HG03457 (cell line): ENCODE data around the gene AVP.
"Not testable (repeated sequence)": the region's sequence is repeated elsewhere in the genome, so short reads cannot be mapped to it uniquely, and the experiment has no call there.

Source experiments
- ATAC-seq: cut with Tn5 transposase; IDR thresholded peaks from one replicate; pipeline ENCODE4 v1.9.1; 2021; ENCODE audit warnings: moderate number of reproducible peaks; ENCODE audit not compliant: unreplicated experiment

AVP gene

GRCh38 chr20:3084283-3084985 lies at the start of gene AVP:
Gene AVP, minus strand, starts transcription at chr20:3084724. Its CDS starts 50 bp downstream, at chr20:3084674.
- no peak for ATAC-seq

- no peak for ATAC-seq
These were observed 49.6 kb upstream of the AVP start for GRCh38 chr20:3134151-3134550.

DNA sequence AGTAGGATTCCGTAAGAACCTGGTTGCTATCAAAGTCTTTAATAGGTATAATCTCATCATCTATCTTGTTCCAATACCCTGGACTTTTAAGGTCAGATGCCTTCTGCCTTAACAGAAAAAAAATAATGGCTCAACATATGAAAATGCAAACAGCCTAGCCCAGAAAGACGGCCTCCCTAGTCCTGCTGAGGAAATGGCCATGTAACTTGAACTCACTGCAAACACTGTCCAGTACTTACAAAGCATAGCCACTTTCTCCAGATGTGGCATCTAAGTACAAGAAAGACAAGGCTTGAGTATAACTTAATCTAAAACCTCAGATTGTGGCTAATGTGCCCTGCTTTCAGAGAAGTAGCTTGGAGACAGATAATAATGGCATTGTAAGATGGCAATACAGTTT lies 48.6 kb upstream of the AVP start:
- no peak for ATAC-seq

GRCh38 chr20:3130051-3130600 lies 45.6 kb upstream of the AVP start:
- no peak for ATAC-seq

DNA sequence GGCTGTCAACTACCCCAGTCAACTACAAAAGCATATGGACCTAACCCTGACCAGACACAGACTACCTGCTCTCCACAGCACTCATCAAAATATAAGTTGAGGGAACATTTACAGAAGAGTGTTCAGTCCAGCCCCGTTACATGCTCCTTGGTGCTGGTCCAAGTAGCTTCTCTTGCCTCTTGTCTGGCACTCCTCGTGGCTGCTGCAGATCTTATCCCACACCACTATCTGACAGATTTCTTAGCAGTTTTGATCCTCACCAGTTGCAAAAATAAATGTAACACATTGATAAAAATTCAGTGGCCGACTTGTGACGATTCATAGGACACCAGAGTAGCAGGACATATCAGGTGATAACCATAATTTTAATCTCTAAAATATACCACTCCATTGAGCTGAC lies 44.6 kb upstream of the AVP start:
- no peak for ATAC-seq

- no peak for ATAC-seq
These were observed 43.9 kb upstream of the AVP start for GRCh38 chr20:3128275-3128984.

DNA sequence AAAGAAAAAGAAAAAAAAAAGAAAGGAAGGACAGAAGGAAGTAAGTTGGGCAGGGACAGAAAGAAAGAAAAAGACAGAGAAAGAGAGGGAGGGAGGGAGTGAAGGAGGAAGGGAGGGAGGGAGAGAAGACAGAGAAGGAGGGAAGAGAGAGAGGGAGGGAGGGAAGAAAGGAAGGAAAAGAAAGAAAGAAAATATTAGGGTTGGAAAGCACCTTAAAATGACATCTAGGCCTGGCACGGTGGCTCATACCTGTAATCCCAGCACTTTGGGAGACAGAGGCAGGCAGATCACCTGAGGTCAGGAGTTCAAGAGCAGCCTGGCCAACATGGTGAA lies 42.0 kb upstream of the AVP start:
- no peak for ATAC-seq

DNA sequence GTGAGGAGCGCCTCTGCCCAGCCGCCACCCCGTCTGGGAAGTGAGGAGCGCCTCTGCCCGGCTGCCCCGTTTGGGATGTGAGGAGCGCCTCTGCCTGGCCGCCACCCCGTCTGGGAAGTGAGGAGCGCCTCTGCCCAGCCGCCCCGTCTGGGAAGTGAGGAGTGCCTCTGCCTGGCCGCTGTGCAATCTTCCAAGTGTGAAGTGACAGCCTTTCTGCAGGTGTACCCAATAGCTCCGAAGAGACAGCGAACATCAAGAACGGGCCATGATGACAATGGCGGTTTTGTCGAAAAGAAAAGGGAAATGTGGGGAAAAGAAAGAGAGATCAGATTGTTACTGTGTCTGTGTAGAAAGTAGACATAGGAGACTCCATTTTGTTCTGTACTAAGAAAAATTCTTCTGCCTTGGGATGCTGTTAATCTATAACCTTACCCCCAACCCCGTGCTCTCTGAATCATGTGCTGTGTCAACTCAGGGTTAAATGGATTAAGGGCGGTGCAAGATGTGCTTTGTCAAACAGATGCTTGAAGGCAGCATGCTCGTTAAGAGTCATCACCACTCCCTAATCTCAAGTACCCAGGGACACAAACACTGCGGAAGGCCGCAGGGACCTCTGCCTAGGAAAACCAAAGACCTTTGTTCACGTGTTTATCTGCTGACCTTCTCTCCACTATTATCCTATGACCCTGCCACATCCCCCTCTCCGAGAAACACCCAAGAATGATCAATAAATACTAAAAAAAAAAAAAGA lies 41.4 kb upstream of the AVP start:
- not testable (repeated sequence) for ATAC-seq

DNA sequence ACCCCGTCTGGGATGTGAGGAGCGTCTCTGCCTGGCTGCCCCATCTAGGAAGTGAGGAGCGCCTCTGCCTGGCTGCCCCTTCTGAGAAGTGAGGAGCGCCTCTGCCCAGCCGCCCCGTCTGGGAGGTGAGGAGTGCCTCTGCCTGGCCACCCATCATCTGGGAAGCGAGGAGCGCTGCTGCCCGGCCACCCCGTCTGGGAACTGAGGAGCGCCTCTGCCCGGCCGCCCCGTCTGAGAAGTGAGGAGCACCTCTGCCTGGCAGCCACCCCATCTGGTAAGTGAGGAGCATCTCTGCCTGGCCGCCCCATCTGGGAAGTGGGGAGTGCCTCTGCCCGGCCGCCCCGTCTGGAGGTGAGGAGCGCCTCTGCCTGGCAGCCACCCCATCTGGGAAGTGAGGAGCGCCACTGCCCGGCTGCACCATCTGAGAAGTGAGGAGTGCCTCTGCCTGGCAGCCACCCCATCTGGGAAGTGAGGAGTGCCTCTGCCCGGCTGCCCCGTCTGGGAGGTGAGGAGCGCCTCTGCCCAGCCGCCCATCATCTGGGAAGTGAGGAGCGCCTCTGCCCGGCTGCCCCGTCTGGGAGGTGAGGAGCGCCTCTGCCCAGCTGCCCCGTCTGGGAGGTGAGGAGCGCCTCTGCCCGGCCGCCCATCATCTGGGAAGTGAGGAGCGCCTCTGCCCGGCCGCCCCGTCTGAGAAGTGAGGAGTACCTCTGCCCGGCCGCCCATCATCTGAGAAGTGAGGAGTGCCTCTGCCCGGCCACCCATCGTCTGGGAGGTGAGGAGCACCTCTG lies 40.4 kb upstream of the AVP start:
- ATAC-seq = not testable (repeated sequence)

GRCh38 chr20:3124163-3124562 lies 39.6 kb upstream of the AVP start:
- ATAC-seq = not testable (repeated sequence)

DNA sequence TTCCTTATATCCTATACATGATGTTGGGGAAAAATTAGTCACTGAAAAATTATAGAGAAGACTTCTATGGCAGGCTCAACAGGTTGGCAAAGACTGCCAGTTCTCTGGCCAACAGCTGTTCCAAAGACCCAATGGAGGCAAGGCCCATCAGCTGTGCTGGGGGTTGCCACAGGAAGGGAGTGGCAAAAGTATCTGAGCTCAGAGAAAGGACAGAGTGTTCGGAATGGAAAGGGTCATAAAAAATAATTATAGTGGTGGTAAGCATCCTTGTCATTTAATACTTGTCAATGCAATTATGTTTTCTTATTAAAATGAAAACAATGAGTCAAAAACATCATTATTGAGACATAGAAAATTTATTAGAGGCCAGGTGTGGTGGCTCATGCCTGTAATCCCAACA lies 39.0 kb upstream of the AVP start:
- no peak for ATAC-seq

- ATAC-seq = no peak
These were observed 37.6 kb upstream of the AVP start for GRCh38 chr20:3121955-3122610.

- ATAC-seq = no peak
These were observed 36.9 kb upstream of the AVP start for GRCh38 chr20:3121271-3121911.

DNA sequence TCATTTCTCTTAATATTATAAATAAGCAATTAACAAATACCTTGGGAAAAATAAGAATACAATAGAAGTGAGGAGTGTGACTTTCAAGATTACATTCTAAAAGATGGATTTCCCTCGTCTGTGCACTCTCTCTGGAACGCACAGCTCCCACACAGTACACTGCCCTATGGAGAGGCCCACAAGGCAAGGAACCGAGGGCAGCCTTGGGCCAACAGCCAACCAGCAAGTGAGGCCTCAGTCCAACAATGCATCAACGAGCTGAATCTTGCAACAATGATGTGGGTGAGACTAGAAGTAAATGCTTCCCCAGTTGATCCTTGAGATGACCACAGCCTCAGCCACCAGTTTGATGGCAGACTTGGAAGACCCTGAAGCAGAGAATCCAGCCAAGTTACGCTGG lies 34.5 kb upstream of the AVP start:
- no peak for ATAC-seq

GRCh38 chr20:3117839-3118379 lies 33.4 kb upstream of the AVP start:
- ATAC-seq = not testable (repeated sequence)

DNA sequence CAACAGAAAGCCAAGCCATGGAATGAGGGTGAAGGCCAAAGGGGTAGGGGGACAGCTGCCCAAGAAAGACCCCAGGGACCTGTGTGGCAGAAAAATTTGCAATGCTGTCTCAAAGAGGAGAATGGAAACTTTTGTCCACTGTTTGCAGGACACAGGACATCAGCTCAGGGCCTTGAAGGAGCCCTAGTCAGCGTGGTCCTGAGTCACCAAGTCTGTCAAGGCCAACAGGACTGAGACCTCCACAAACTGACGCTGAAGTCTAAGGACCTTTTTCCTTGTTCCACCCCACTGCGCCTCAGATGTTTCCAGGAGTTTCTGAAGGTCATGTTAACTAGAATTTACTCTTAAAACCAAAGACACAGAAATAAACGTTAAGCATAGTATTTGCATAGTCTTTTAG lies 31.8 kb upstream of the AVP start:
- ATAC-seq = no peak

- no peak for ATAC-seq
These were observed 30.9 kb upstream of the AVP start for GRCh38 chr20:3115190-3116107.

- ATAC-seq = no peak
These were observed 27.5 kb upstream of the AVP start for GRCh38 chr20:3111995-3112394.

DNA sequence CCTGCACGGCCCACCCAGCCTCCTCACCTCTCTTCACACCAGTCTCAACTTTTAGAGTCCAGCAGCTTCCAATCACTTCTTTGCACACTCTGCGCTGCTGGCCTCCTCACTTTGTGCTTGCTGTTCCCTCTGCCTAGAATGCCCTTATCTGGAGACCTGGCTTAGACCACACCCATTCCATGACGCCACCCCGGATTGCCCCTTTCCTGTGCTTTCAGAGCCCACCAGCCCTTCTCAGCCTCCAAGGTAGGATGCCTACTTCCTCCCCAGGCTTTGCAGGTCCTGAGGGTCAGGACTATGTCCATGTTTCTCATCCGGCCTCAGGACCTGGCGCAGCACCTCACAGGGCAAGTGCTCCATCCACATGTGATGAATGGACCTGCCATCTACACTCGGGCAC lies 27.0 kb upstream of the AVP start:
- no peak for ATAC-seq
